ENCODE data around the gene MLPH. TPM values are rescaled to one million over a fixed set of nuclear protein-coding genes. Genes with fewer than 3 reads are reported as not detected.

Gene MLPH
- total RNA-seq, 1 donor from 2014 or later: 22.5 TPM

DNA sequence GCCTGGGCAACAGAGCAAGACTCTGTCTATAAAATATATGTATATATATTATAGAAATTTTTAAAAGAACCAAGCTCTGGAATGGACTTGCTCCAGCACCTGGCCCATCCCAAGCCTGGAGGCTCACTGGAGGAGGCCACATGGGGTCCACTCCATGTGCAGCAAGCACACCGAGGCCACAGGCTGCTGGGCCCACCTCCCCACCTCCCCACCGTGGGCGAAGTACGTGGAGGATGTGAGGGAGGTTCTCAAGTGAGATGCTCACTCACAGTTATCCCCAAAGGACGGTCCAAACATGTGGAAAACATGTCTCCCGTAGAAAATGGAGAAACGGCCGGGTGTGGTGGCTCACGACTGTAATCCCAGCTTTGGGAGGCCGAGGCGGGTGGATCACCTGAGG, 117.3 kb downstream of the MLPH start:
- H3K4me1 Mint-ChIP-seq (ENCODE audit: unreplicated experiment): peaks cover 32% of the 10 kb centered on the region
- no peak for DNase-seq (ENCODE audit: extremely low spot score, unreplicated experiment)
- no peaks in the 10 kb centered on the region for H3K27me3 Mint-ChIP-seq (ENCODE audit: unreplicated experiment)
- TF ChIP-seq, protein P1, sequence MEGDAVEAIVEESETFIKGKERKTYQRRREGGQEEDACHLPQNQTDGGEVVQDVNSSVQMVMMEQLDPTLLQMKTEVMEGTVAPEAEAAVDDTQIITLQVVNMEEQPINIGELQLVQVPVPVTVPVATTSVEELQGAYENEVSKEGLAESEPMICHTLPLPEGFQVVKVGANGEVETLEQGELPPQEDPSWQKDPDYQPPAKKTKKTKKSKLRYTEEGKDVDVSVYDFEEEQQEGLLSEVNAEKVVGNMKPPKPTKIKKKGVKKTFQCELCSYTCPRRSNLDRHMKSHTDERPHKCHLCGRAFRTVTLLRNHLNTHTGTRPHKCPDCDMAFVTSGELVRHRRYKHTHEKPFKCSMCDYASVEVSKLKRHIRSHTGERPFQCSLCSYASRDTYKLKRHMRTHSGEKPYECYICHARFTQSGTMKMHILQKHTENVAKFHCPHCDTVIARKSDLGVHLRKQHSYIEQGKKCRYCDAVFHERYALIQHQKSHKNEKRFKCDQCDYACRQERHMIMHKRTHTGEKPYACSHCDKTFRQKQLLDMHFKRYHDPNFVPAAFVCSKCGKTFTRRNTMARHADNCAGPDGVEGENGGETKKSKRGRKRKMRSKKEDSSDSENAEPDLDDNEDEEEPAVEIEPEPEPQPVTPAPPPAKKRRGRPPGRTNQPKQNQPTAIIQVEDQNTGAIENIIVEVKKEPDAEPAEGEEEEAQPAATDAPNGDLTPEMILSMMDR (IDR thresholded peaks at IDR 0.05): no peak
- H3K27ac Mint-ChIP-seq (ENCODE audit: unreplicated experiment): peak overlapping the region; percentile 86
- no peak overlapping the region for H3K4me3 Mint-ChIP-seq (ENCODE audit: unreplicated experiment)
- no peaks in the 10 kb centered on the region for H3K36me3 Mint-ChIP-seq (ENCODE audit: unreplicated experiment)
- H3K9me3 Mint-ChIP-seq (ENCODE audit: unreplicated experiment): no peaks in the 10 kb centered on the region

Small RNA genes lying within 50 kb of the gene (microRNA-seq; reads per million reads assigned to microRNA genes)
- gene MIR6811 (ENCODE audit: unreplicated experiment): not detected

Other genes with a start within 250 kb of the MLPH start
- 143 and 159 TPM in 2 replicates for gene COL6A3, start 73.1 kb upstream of the MLPH start, total RNA-seq
- not detected in 2 replicates for gene PRLH, start 79.3 kb downstream of the MLPH start, total RNA-seq
- gene RAB17, start 103.5 kb downstream of the MLPH start, total RNA-seq: 3.9 and 5.2 TPM in 2 replicates
- 78.9 and 79.9 TPM in 2 replicates for gene LRRFIP1, start 140.3 kb downstream of the MLPH start, total RNA-seq

All from osteocyte (in vitro differentiated cells).